H1 (cell line): ENCODE data around the gene LRRTM4.

Experiments used
- CHD1 ChIP-seq: IDR thresholded peaks from 2 replicates; pipeline ENCODE4 v1.6.1; 2012; ENCODE audit warnings: low read depth, low read length, improper control_type of control experiment
- GABPA ChIP-seq: IDR thresholded peaks from 2 replicates; pipeline ENCODE4 v1.6.1; 2011; ENCODE audit warnings: mild to moderate bottlenecking, low read length, moderate library complexity, borderline replicate concordance; ENCODE audit not compliant: insufficient read depth
- HDAC6 ChIP-seq: IDR thresholded peaks from one replicate; pipeline ENCODE4 v1.7.1; 2012; ENCODE audit warnings: low read depth, mild to moderate bottlenecking, inconsistent platforms, low read length, moderate library complexity
- KDM5A ChIP-seq: fragments of 200-600 bp; IDR thresholded peaks from 2 replicates; pipeline ENCODE4 v1.7.1; 2012; ENCODE audit warnings: mild to moderate bottlenecking, low read length, inconsistent platforms, mixed read lengths
- POLR2A ChIP-seq, 2 experiments: IDR thresholded peaks; 1 replicate in 1 of 2; 2 replicates in 1 of 2; pipeline ENCODE4 v1.6.1; 2011; ENCODE audit warnings: low read depth in 2 of 2, low read length in 2 of 2, mild to moderate bottlenecking in 2 of 2; ENCODE audit errors: control extremely low read depth in 1 of 2
- POLR2AphosphoS5 ChIP-seq: IDR thresholded peaks from 2 replicates; pipeline ENCODE4 v1.6.1; 2011; ENCODE audit warnings: low read depth, low read length
- RXRA ChIP-seq: IDR thresholded peaks from 2 replicates; pipeline ENCODE4 v1.6.1; 2011; ENCODE audit warnings: low read depth, mild to moderate bottlenecking, low read length, moderate library complexity; ENCODE audit not compliant: insufficient read depth
- SIN3A ChIP-seq, 2 experiments: IDR thresholded peaks in 1 of 2; conservative IDR thresholded peaks in 1 of 2; 2 replicates each; pipeline ENCODE4 v1.6.1; 2011 to 2012; ENCODE audit warnings: low read length in 2 of 2, improper control_type of control experiment in 1 of 2, low read depth in 1 of 2, mild to moderate bottlenecking in 1 of 2
- SUZ12 ChIP-seq: fragments of 200-600 bp; sonication (generic); IDR thresholded peaks from 2 replicates; pipeline ENCODE4 v1.6.1; 2012; ENCODE audit warnings: mild to moderate bottlenecking, inconsistent platforms, low read length, moderate library complexity, mixed read lengths
- TF ChIP-seq, protein P1 (sequence below), 3 experiments: IDR thresholded peaks; 1 replicate in 2 of 3; 2 replicates in 1 of 3; pipeline versions ENCODE4 v1.5.1 to v1.6.1; 2011; ENCODE audit warnings: low read length in 3 of 3, mild to moderate bottlenecking in 3 of 3, inconsistent platforms in 2 of 3, low read depth in 1 of 3, moderate library complexity in 1 of 3; ENCODE audit not compliant: insufficient read depth in 1 of 3; ENCODE audit errors: control extremely low read depth in 1 of 3
- TF ChIP-seq, protein P2 (sequence below): IDR thresholded peaks from 2 replicates; pipeline ENCODE4 v1.6.1; 2011; ENCODE audit warnings: low read length, improper control_type of control experiment
- TF ChIP-seq, protein P3 (sequence below): IDR thresholded peaks from 2 replicates; pipeline ENCODE4 v1.6.1; 2011; ENCODE audit warnings: low read depth, mild to moderate bottlenecking, low read length; ENCODE audit not compliant: insufficient read depth

DNA sequence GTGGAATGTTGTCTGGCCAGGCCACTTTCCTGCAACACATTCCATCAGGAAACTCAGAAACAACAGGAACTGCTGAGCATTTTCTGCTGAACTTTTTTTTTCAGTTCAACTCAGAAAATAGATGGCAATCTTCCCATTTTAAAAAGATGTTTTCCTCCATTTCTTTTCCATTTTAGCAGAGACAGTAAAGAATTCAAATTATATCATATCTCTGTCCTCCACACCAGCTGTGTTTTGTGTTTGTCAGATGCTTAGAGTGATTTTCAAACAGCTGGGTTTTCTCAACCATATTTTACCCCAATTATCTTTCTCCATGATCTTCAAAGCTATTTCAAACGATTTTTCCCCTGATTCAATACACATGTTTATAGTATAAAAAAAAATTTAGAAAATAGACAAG is 713.4 kb downstream of the LRRTM4 start:
- TF ChIP-seq, protein P1, sequence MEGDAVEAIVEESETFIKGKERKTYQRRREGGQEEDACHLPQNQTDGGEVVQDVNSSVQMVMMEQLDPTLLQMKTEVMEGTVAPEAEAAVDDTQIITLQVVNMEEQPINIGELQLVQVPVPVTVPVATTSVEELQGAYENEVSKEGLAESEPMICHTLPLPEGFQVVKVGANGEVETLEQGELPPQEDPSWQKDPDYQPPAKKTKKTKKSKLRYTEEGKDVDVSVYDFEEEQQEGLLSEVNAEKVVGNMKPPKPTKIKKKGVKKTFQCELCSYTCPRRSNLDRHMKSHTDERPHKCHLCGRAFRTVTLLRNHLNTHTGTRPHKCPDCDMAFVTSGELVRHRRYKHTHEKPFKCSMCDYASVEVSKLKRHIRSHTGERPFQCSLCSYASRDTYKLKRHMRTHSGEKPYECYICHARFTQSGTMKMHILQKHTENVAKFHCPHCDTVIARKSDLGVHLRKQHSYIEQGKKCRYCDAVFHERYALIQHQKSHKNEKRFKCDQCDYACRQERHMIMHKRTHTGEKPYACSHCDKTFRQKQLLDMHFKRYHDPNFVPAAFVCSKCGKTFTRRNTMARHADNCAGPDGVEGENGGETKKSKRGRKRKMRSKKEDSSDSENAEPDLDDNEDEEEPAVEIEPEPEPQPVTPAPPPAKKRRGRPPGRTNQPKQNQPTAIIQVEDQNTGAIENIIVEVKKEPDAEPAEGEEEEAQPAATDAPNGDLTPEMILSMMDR (IDR thresholded peaks at IDR 0.05; ENCODE audit: control extremely low read depth in 1 of 3, insufficient read depth in 1 of 3, low read depth in 1 of 3, low read length in 3 of 3) = no peak
- TF ChIP-seq CHD1 = no peak
- TF ChIP-seq GABPA = no peak
- no peak for TF ChIP-seq SUZ12
- no peak for TF ChIP-seq SIN3A (conservative IDR thresholded peaks at IDR 0.05 in 1 of 2, IDR thresholded peaks at IDR 0.05 in 1 of 2; ENCODE audit: low read depth in 1 of 2, low read length in 2 of 2)
- no peak for TF ChIP-seq POLR2AphosphoS5
- no peak for TF ChIP-seq RXRA
- TF ChIP-seq, protein P2, sequence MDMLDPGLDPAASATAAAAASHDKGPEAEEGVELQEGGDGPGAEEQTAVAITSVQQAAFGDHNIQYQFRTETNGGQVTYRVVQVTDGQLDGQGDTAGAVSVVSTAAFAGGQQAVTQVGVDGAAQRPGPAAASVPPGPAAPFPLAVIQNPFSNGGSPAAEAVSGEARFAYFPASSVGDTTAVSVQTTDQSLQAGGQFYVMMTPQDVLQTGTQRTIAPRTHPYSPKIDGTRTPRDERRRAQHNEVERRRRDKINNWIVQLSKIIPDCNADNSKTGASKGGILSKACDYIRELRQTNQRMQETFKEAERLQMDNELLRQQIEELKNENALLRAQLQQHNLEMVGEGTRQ = no peak
- no peak for TF ChIP-seq HDAC6
- no peak for TF ChIP-seq KDM5A
- TF ChIP-seq, protein P3, sequence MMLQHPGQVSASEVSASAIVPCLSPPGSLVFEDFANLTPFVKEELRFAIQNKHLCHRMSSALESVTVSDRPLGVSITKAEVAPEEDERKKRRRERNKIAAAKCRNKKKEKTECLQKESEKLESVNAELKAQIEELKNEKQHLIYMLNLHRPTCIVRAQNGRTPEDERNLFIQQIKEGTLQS = no peak
- no peak for TF ChIP-seq POLR2A (IDR thresholded peaks at IDR 0.05; ENCODE audit: control extremely low read depth in 1 of 2, low read depth in 2 of 2, low read length in 2 of 2)
